Measurements from ENCODE around the gene NCEH1.

DNA sequence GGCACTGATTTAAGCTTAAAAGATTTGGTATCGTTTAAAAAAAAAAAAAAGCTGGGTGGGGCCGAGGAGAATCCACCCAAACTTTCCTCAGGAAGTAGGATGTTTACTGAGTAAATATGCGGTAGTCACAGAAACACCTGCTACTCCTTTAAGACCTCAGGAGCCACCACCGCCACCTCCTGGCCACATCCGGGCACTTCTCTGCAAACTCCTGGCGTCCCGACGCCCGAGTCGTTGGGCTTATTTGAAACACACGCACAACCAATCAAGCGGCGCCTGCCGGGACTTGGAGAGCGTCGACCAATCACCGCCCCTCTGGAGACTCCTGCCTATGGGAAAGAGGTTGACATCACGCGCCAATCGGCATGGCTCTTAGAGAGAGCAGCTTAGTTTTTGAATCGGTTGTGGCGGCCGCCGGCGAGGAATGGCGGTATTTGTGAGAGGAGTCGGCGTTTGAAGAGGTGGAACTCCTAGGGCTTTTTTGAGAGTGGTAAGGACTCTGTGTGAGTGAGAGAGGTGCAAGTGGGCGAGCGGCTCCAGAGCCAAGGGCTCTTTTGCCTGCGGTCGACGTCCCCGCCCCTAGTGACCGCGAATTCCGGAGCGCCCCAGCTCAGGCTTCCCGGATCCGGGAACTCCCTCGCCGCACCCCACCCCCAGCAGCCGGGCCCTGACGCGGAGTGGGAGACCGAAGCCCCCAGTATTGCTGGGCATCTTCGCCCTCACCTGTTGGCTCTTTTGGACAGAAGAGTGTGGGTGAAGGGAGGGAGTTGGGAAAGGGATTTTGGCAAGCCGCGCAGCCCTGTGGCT, 39.7 kb upstream of the NCEH1 start, which contains the start of gene ECT2:
- peak; percentile 72 for TF ChIP-seq POLR2A (IDR thresholded peaks at IDR 0.05; ENCODE audit: low read depth, low read length)
- TF ChIP-seq, protein P1, sequence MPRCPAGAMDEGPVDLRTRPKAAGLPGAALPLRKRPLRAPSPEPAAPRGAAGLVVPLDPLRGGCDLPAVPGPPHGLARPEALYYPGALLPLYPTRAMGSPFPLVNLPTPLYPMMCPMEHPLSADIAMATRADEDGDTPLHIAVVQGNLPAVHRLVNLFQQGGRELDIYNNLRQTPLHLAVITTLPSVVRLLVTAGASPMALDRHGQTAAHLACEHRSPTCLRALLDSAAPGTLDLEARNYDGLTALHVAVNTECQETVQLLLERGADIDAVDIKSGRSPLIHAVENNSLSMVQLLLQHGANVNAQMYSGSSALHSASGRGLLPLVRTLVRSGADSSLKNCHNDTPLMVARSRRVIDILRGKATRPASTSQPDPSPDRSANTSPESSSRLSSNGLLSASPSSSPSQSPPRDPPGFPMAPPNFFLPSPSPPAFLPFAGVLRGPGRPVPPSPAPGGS (IDR thresholded peaks at IDR 0.05; ENCODE audit: borderline replicate concordance, insufficient read depth, low read depth, low read length, poor library complexity, severe bottlenecking), result no peak
- TF ChIP-seq, protein P2, sequence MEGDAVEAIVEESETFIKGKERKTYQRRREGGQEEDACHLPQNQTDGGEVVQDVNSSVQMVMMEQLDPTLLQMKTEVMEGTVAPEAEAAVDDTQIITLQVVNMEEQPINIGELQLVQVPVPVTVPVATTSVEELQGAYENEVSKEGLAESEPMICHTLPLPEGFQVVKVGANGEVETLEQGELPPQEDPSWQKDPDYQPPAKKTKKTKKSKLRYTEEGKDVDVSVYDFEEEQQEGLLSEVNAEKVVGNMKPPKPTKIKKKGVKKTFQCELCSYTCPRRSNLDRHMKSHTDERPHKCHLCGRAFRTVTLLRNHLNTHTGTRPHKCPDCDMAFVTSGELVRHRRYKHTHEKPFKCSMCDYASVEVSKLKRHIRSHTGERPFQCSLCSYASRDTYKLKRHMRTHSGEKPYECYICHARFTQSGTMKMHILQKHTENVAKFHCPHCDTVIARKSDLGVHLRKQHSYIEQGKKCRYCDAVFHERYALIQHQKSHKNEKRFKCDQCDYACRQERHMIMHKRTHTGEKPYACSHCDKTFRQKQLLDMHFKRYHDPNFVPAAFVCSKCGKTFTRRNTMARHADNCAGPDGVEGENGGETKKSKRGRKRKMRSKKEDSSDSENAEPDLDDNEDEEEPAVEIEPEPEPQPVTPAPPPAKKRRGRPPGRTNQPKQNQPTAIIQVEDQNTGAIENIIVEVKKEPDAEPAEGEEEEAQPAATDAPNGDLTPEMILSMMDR (IDR thresholded peaks at IDR 0.05 in 2 of 3, conservative IDR thresholded peaks at IDR 0.05 in 1 of 3; ENCODE audit: control insufficient read depth in 2 of 3, extremely low read depth in 1 of 3, insufficient read depth in 1 of 3, low read depth in 3 of 3, low read length in 3 of 3), result peak; percentile 65 to 85 (median 76); a peak in 5 of 6 replicates
